Measurements from ENCODE around the gene MEIKIN.

GRCh38 chr5:131791866-131792265, 153.6 kb downstream of the MEIKIN start:
- no peak for TF ChIP-seq CTCF (IDR thresholded peaks at IDR 0.05)
- TF ChIP-seq POLR2A (IDR thresholded peaks at IDR 0.05): no peak

Measured in Peyer's patch (tissue), 4 donors.